Measurements from ENCODE around the gene CCDC70. TPM values are rescaled to one million over a fixed set of nuclear protein-coding genes. Genes with fewer than 3 reads are reported as not detected.

CCDC70 gene
- total RNA-seq, 1 donor from 2014 or later = not detected

DNA sequence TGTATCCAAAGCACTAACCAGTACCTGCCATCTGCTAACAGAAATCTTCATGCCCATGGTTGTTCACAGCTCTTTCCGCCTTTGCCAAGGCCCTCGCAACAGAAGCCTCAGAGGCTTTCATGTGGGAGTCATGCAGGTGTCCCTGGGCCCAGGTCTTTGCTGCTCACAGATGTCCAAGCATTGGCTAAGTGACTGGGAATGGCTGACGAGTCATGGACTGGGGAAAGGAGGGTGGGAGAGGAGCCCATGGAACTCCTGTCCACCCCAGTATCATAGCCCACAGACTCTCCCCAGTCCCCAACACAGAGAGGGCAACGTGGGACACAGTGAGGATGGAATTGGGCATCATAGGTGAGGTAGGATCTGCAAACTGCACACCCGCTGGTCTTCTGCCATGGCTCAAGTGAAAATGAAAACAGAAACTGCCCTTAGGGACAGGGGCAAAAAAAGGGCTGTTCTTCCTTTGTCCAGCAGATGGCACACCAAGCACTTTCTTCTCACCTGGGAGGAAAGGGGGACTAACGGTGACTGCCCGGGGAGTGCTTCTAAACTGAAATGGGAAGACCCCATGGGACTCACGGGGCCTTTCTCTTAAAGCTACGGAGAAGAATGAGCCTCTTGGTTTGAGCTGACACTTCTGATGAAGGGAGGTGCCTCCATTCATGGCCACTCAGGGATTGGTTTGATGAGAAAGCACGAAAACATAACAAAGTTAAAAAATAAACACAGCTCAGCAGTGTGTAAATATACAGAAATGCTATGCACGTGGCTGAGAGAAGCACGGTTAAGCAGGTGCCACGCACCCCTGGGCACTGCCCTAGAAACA lies 46.7 kb upstream of the CCDC70 start:
- peaks cover 35% of the 10 kb centered on the region for H3K27me3 Mint-ChIP-seq (ENCODE audit: low read depth, unreplicated experiment)
- no peak for DNase-seq (ENCODE audit: low read depth)
- TF ChIP-seq EZH2 (IDR thresholded peaks at IDR 0.05; ENCODE audit: insufficient read depth, low read length) = no peak
- TF ChIP-seq, protein P1, sequence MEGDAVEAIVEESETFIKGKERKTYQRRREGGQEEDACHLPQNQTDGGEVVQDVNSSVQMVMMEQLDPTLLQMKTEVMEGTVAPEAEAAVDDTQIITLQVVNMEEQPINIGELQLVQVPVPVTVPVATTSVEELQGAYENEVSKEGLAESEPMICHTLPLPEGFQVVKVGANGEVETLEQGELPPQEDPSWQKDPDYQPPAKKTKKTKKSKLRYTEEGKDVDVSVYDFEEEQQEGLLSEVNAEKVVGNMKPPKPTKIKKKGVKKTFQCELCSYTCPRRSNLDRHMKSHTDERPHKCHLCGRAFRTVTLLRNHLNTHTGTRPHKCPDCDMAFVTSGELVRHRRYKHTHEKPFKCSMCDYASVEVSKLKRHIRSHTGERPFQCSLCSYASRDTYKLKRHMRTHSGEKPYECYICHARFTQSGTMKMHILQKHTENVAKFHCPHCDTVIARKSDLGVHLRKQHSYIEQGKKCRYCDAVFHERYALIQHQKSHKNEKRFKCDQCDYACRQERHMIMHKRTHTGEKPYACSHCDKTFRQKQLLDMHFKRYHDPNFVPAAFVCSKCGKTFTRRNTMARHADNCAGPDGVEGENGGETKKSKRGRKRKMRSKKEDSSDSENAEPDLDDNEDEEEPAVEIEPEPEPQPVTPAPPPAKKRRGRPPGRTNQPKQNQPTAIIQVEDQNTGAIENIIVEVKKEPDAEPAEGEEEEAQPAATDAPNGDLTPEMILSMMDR (IDR thresholded peaks at IDR 0.05; ENCODE audit: insufficient read depth, low read depth, low read length) = peak; percentile 84

DNA sequence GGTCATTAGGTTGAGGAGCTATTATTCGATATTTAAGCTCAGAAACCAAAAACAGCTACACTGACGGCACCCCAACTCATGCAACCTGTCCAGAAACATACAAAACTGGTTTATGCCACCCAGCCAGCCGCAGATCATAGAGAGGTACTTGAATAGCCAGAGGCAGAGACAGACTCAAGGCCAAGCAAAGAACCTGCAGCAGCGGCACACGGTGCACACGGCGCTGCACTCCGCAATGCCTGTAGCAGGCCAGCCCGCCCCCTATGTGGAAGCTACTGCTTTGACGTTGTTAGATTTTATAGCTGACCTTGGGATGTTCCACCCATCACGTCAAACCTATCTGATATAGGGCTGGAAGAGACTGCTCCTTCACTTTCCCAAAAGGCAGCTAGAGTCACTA lies 45.9 kb upstream of the CCDC70 start:
- H3K27ac Mint-ChIP-seq (ENCODE audit: unreplicated experiment) = no peak overlapping the region
- H3K27ac ChIP-seq (ENCODE audit: low read depth, low read length) = no peak overlapping the region
- H3K36me3 Mint-ChIP-seq (ENCODE audit: low read depth, unreplicated experiment) = no peaks in the 10 kb centered on the region
- peaks cover 39% of the 10 kb centered on the region for H3K27me3 Mint-ChIP-seq (ENCODE audit: low read depth, unreplicated experiment)
- FAIRE-seq (no peak), DNase-seq (ENCODE audit: low read depth) (no peak)
- no peak overlapping the region for H3K9ac ChIP-seq (ENCODE audit: low read length)
- no peak overlapping the region for H2AFZ ChIP-seq (ENCODE audit: low read depth, low read length)
- no peaks in the 10 kb centered on the region for H3K9me3 ChIP-seq (ENCODE audit: insufficient read depth, low read depth, low read length)
- no peaks in the 10 kb centered on the region for H3K36me3 ChIP-seq (ENCODE audit: insufficient read depth, low read length)
- H3K4me3 Mint-ChIP-seq (ENCODE audit: unreplicated experiment) = no peak overlapping the region
- no peaks in the 10 kb centered on the region for H3K9me3 Mint-ChIP-seq (ENCODE audit: unreplicated experiment)
- H4K20me1 ChIP-seq (ENCODE audit: insufficient read depth, low read length) = no peaks in the 10 kb centered on the region
- no peak for TF ChIP-seq EZH2 (IDR thresholded peaks at IDR 0.05; ENCODE audit: insufficient read depth, low read length)
- TF ChIP-seq, protein P1 (IDR thresholded peaks at IDR 0.05; ENCODE audit: insufficient read depth, low read depth, low read length) = no peak
- no peak overlapping the region for H3K4me3 ChIP-seq (ENCODE audit: insufficient read depth, low read depth, low read length)
- H3K4me2 ChIP-seq (ENCODE audit: low read length) = no peak overlapping the region
- H3K4me1 ChIP-seq (ENCODE audit: insufficient read depth, low read length) = no peaks in the 10 kb centered on the region
- H3K4me1 Mint-ChIP-seq (ENCODE audit: low read depth, unreplicated experiment) = peaks cover 10% of the 10 kb centered on the region
- peaks cover 51% of the 10 kb centered on the region for H3K27me3 ChIP-seq (ENCODE audit: insufficient read depth, low read length)
- H3K79me2 ChIP-seq (ENCODE audit: insufficient read depth, low read length) = no peaks in the 10 kb centered on the region

More for the DNA sequence above, 46.7 kb upstream of the CCDC70 start:
- Histone ChIP-seq H3K9ac (ENCODE audit: low read length) (peak overlapping the region; percentile 12), H3K4me1 (ENCODE audit: insufficient read depth, low read length) (no peaks in the 10 kb centered on the region), H3K36me3 (ENCODE audit: insufficient read depth, low read length) (no peaks in the 10 kb centered on the region), H3K4me2 (ENCODE audit: low read length) (peak overlapping the region; percentile 78), H4K20me1 (ENCODE audit: insufficient read depth, low read length) (no peaks in the 10 kb centered on the region), H2AFZ (ENCODE audit: low read depth, low read length) (peak overlapping the region; percentile 73), H3K4me3 (ENCODE audit: insufficient read depth, low read depth, low read length) (peak overlapping the region; percentile 29), H3K27ac (ENCODE audit: low read depth, low read length) (no peak overlapping the region), H3K27me3 (ENCODE audit: insufficient read depth, low read length) (peaks cover 46% of the 10 kb centered on the region), H3K79me2 (ENCODE audit: insufficient read depth, low read length) (no peaks in the 10 kb centered on the region), H3K9me3 (ENCODE audit: insufficient read depth, low read depth, low read length) (no peaks in the 10 kb centered on the region)
- Mint-ChIP-seq H3K9me3 (ENCODE audit: unreplicated experiment) (no peaks in the 10 kb centered on the region), H3K36me3 (ENCODE audit: low read depth, unreplicated experiment) (no peaks in the 10 kb centered on the region), H3K27ac (ENCODE audit: unreplicated experiment) (no peak overlapping the region), H3K4me3 (ENCODE audit: unreplicated experiment) (no peak overlapping the region), H3K4me1 (ENCODE audit: low read depth, unreplicated experiment) (peaks cover 10% of the 10 kb centered on the region)
- no peak for FAIRE-seq

Data from astrocyte (in vitro differentiated cells and primary cell).